A673 (cell line): ENCODE measurements around the gene ARL1.

ENCODE experiments used
- CTCF ChIP-seq: fragments of 300-800, 200-600 bp; sonication (generic); conservative IDR thresholded peaks from 2 replicates; pipeline ENCODE4 v1.5.1; 2017; ENCODE audit warnings: low read depth, mild to moderate bottlenecking, antibody characterized with exemption, low read length, moderate library complexity, mixed read lengths
- EZH2 ChIP-seq: fragments of 200-600 bp; sonication (generic); IDR thresholded peaks from 2 replicates; pipeline ENCODE4 v1.6.1; 2017; ENCODE audit warnings: borderline replicate concordance, low read depth, mild to moderate bottlenecking, mixed read lengths, antibody characterized with exemption, low read length; ENCODE audit not compliant: poor library complexity, severe bottlenecking

- TF ChIP-seq CTCF (no peak), EZH2 (no peak)
Observed at GRCh38 chr12:101361455-101361854, 46.1 kb downstream of the ARL1 start.
